HL-60/S4 treated with phorbol 12-myristate 13-acetate at 8.2 ng/mL for 4 days and 3 days (cell line): Measurements from ENCODE around the gene TNNI2.

ENCODE experiments used
- in situ Hi-C: fragments of 300-500 bp; cut with MboI; formaldehyde crosslinking; loops from 2 replicates; pipeline ENCODE4 v1.15.0; 2022; ENCODE audit warnings: low sequenced_read_pairs

TNNI2 gene

DNA sequence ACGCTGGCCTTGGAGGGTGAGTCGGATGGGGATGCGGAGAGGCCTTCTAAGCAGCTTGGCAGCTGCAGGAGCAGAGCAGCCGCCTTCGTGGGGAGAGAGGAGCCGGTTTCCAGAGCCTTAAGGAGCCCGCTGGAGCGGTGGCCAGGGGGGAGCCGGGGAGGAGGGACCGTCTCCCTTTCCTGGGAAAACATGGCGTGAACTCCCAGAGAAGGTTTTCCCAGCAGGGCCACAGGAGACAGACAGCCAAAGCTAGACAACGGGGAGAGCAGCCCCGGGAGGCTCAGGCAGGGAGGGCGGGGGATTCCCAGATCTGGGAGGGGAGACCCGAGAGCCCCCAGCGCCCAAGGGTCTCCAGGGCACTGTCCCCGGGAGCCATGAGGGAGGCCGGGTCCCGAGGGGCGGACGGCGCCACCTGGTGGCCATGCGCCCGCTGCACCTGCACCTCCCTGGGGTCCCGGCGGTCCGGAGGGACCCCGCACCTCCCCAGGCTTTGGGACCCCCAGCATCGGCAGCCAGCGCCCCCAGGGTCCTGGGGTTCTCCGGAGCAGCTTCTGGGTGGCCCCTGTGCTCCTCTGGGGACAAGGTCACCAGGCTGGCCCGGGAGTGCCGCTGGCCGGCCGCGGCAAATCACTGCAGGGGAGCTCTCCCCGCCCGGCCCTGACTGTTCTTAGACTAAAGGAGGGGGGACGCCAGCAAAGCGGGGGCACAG, 6.4 kb upstream of the TNNI2 start:
- in situ Hi-C loops: no loop called here

DNA sequence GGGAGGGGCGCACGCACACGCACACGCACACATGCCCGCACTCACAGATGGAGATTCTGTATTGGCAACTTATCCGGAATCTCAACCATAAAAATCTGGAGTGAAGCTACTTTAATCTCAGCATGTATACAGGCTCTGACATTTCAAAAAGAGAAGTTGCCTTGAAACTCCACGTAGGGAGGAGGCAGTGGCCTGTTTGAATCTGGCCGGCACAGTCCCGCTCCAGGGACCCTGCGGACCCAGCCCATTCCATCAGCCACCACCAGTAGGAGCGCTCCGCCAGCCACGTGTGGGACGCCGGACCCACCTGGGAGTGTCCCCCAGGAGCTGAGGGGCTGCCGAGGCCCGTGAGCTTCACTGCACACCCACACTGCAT, 5.9 kb upstream of the TNNI2 start:
- in situ Hi-C loops: no loop called here

DNA sequence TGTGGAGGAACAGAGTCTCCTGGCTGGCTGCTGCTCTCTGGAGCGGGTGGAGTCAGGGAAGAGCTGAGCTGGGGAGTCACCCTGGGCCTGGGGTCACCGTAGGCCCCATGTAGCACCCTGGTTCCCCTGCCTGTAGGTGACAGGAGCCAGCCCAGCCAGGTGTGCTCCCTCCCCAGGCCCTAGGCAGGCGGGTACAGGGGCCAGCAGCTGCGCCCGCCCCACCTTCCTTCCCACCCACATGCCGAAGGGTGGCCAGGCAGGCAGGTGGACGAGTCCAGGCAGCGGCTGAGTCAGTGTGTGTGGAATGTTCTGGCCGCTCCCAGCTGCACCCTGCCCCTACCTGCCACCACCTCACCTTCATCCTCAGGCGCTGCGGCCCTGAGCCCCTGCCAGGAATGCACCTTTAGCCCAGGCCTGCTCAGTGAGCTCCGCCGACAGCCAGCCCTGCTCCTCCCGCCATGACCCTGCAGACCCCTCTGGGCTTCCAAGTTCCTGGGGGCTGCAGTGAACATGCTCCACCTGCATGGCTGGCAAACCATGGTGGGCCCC, 4.6 kb upstream of the TNNI2 start:
- in situ Hi-C loops: no loop called here

DNA sequence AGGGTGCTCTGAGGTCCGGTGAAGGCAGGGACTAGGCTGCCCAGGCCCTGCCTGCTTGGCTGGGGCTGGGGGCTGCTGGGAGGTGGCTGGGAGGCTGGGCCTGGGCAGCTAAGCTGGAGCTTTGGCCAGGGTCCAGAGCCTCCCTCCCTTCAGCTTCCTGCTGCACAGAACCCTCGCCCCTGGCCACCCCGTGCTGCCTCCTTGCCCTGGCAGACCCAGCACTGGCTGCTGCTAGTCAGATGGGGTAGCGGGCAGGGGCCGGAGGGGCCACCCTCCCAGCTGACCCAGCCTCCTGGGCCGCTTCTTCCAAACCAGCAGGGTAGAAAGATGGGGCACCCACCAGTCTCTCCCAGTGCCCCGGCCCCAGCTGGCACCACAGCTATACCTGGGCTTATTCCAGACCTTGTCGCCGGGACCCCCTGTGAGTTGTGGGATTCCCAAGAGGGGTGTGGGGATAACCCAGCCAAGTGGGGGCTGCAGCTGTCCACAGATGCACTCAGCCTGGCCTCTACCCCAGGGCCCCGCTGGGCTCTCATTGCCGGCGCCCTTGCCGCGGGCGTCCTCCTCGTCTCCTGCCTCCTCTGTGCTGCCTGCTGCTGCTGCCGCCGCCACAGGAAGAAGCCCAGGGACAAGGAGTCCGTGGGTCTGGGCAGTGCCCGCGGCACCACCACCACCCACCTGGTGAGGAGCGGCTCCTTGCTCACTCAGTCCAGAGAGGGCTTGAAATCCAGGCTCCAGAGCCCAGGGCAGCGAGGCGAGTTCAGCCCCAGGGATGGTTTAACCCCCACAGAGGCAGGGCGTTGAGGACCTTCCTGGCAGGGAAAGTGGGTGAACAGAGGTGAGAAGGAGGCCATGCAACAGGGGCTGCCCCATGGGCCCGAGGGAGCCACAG, 3.8 kb upstream of the TNNI2 start, which contains the start of gene SYT8:
TSS of gene SYT8 (plus strand) at position 212 of the 892 bp plus-strand sequence. CDS start at position 328, 116 bp downstream.
- in situ Hi-C loops: no loop called here

DNA sequence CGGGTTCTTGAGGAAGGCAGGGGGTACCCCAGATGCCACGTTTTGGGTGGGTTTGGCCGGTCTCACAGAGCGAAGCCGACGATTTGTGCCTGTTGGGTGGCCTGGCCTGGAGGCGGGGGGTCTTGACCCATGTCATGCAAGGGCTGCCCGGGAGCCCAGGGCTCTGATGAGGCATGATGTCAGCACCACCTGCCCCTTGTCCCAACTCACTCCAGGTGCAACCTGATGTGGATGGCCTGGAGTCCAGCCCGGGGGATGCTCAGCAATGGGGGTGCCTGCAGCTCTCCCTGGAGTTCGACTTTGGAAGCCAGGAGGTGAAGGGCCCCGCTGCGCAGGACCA, 3.1 kb upstream of the TNNI2 start:
- in situ Hi-C loops: no loop called here

DNA sequence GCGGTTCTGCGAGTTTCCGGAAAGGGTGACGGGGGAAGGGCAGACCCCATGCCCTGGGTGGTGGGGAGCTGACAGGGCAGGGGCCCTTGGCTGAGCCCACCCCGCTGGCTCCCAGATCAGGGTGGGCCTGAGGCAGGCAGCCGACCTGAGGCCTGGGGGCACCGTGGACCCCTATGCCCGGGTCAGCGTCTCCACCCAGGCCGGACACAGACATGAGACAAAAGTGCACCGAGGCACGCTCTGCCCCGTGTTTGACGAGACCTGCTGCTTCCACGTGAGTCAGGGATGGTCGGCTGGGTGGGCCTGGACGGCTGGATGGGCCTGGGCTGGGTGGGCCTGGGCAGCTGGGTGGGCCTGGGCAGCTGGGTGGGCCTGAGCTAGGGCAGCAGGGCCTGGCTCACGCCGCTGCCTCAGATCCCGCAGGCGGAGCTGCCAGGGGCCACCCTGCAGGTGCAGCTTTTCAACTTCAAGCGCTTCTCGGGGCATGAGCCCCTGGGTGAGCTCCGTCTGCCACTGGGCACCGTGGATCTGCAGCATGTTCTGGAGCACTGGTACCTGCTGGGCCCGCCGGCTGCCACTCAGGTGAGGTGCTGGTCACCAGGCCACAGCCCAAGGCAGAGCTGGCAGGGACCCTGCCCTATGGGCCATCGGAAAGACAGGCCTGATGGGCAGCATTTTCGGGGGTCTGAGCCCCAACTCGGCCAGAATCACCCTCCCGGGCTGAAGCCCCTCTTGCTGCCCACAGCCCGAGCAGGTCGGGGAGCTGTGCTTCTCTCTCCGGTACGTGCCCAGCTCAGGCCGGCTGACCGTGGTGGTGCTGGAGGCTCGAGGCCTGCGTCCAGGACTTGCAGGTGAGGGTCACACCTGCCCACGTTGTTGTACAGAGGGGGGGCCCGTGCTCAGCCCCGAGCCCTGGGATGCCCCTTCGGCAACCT, 2.5 kb upstream of the TNNI2 start:
- in situ Hi-C loops: no loop called here

DNA sequence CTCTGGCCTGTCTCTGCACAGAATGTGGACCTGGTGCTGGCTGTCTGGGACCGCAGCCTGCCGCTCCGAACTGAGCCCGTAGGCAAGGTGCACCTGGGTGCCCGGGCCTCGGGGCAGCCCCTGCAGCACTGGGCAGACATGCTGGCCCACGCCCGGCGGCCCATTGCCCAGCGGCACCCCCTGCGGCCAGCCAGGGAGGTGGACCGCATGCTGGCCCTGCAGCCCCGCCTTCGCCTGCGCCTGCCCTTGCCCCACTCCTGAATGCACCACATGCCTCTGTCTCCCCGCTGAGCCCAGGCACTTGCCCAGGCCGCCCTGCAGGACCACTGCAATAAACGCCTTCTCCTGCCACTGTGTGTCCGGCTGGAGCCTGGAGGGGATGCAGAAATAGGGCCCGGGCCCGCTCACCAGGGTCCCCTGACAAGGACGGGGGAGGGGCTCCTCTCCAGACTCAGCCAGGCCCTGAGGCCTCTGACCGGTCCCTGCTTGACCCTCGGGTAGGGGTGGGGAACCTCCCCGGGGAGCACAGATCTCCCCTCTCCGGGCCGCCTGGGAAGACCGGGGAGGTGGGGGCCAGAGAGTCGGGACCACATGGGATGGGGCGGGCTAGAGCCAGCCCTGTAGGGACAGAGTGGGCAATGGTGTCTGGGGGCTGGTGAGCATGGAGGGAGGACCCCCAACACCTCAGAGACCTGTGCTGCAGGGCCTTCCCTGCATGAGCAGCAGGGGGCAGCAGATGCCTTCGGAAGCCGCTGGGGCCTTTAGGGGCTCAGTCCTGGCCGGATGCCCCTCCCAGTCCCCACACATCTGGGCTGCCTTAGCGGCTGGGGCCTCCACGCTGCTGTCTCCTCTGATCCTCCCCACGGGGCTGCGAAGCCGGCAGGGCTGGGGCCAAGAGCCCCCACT, 1.4 kb upstream of the TNNI2 start:
- in situ Hi-C loops: no loop called here

DNA sequence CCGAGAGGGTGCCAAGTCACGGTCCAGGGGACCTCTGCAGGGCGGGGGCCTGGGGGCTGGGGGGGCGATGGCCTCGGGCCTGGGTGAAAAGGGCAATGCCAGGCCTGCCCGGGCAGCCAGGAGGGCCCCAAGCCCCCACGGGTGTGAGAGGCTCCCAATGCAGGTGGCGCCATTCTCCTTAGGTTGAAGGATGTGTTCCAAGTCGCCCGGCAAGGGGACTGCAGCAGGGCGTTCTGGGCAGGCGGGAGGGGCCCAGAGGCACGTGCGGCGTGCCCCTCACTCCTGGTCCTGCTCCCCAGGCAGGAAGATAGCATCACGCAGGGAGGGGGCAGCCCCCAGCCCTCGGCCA, 730 bp upstream of the TNNI2 start:
- in situ Hi-C loops: no loop called here

DNA sequence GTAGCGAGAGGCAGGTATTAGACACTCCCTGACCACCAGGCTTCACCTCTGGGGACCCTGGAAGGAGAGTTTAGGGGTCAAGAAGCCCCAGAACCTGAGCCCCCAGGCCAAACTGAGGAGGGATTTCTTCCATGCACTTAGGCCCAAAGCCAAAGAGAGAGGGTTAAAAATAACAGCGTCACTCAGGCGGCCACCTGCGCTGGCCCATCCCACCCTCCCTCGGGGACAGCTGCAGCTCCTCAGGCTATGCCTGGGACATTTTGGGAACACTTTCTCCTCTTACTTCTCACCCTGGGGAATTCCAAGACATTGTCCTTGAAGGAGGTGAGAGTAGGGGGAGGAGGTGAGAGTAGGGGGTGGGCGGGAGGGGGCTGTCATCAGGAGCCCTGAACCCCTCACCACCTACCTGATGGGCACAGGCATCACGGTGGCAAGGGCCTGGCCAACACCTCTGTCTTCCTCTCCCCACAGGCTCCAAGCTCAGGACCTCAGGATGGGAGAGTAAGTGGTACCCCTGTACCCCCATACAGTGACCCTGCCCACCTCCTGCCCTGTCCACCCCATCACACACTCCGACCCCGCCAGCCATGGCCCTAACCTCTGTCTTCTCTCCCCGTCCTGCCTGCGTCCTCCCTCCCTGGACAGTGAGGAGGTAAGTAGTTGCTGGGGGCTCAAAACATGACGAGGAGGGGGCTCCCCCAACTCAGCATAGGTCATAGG, 583 bp downstream of the TNNI2 start:
- in situ Hi-C loops: no loop called here

DNA sequence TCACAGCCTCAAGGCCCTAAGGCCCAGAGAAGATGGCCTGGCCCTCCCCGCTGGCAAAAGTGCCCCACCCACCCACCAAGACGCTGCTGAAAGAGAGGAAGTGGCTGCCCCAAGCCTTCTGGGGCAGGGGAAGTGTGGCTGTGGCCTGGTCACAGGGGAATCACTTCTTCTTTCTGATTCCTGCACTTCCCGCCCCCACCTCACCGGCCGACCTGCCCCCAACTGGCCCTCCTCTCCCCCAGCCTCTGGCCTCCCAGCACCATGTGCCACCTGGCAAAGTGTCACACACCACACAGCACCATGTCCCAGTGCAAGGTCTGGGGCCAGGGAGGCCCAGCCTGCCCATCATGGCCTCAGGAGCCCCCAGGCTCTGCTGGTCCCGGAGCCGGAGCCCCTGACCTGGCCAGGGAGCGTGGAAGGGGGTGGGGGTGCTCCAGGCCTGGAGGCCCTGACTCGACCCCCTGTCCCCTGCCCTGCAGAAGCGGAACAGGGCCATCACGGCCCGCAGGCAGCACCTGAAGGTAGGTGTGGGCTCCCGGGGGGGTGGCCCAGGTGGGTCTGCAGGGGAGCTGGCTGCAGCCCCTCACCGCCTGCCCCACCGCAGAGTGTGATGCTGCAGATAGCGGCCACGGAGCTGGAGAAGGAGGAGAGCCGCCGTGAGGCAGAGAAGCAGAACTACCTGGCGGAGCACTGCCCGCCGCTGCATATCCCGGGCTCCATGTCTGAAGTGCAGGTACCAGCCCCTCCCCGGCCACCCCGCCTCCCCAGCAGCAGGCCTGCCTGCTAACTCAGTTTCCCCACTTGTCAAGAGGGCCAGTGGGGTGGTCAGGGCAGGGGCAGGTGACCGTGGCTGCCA, 1.4 kb downstream of the TNNI2 start:
- in situ Hi-C loops: no loop called here

DNA sequence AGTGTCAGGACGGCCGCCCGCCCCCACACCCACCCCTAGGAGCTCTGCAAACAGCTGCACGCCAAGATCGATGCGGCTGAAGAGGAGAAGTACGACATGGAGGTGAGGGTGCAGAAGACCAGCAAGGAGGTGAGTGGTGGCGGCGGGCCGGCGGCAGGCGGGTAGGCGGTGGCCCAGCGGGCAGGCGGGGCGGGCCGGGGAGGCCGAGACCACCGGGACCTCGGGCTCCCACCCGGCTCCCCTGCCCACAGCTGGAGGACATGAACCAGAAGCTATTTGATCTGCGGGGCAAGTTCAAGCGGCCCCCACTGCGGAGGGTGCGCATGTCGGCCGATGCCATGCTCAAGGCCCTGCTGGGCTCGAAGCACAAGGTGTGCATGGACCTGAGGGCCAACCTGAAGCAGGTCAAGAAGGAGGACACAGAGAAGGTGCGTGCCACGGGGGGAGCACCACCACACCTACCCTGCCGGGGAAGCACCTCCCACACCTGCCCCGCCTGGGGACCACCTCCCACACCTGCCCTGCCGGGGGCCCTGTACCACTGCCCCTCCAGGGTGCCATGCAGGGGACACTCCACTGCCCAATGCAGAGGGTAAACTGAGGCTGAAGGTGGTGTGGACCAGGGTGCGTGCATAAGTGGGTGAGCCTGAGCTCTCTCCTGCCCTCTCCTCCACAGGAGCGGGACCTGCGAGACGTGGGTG, 2.1 kb downstream of the TNNI2 start:
- in situ Hi-C loops: no loop called here

DNA sequence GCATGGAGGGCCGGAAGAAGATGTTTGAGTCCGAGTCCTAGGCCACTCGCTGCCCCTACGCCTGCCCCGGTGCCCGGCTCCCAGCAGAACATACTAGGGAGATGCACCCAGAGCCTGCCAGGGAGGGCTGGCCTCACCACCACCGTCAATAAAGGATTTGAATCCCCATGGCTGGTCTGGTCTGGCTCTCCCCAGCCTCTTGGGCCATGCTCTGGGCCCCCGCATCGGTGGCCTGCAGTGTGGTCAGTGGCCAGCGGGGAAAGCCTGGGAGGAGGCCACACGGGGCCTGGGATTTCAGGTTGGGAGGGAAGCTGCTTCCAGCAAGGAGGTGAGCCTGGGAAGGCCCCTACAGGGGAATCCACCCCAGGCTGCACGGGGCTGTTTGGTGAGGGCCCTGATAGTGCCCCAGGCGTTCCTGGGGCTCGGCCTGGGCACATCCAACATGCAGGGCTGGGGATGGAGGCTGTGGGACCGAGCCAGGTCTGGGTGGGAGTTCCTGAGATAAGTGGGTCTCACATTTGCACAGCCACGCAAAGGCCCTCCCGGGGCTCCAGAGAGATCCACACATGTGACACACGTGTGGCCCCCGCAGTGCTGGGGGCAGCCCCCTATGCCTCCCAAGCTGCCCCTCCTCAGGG, 2.8 kb downstream of the TNNI2 start:
- in situ Hi-C loops: no loop called here

DNA sequence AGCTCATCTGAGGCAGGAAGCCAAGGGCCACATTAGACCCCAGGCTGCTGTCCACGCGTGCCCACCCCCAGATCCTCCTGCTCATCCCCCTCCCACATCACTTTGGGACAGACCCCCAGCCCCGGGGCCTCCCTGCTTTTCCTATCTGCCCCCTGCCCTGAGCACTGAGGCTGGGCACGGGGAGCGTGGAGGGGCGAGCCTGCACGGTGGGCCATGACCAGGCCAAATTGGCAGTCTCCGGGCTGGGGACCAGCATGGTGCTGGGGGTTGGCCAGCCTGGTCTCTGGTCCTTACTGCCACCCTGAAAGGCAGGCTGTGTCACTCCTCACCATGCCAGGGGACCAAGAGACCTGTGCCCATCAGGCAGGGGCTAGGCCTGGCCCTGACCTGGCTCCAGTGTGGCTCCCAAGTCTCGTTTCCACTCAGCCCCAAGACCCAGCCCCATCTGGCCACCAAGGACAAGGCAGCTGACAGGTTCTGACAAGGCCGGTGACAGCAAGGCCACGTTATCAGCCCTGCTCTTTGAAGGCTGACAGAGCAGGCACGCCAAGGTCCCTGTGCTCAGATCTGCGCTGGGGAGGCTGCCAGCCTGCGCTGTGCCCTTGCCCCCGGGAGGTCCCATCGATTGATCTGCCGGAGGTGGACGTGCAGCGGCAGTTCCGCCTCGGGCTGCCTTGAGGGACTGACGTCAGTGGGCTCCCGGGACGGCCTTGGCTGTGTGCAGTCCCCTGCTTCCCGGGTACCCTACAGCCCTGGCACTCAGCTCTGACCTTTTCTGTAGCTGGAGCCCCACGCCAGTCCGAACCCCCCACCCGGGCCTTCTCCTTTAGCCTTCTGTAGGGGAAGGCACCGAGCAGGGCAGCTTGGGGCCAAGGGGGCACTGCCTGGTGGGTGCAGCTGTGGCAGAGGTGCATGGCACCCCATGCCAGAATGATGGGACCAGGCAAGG, 3.6 kb downstream of the TNNI2 start:
- in situ Hi-C loops: no loop called here

DNA sequence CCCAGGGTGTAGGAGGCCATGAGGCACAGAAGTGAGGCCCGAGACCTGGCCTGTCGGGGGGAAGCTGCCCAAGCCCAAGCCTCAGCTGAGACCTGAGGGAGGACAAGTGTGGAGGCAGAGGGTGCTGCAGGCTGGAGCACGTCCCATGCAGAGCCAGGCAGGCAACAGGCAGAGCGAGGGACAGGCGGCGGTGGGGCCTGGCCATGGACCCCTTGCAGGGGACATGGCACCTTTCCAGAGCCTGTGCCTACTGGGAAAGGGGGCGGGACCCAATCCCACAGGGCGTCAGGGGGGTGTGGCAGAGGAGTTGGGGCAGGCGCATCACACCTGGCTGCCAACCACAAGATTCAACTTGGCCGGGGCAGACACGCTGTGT, 4.3 kb downstream of the TNNI2 start:
- in situ Hi-C loops: no loop called here

DNA sequence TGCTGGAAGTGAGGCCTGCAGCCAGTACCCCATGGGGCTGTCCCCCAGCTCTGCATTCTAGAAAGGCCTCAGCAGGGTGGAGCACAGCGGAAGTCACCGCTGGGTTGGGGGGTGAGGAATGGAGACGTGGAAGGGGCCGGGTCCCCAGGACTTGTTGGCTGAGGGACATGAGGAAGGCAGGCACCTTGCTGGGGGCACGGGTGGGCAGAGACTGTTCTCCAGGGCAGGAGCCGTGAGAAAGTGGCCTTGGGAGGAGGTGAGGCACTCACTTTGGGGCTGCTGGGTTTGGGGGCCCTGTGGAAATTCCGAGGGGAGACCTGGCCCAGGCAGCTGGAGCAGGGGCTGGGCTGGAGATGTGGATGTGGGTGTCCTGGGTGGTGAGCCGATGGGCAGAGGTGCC, 5.0 kb downstream of the TNNI2 start:
- in situ Hi-C loops: no loop called here
